ENCODE results near the gene BTN1A1.

DNA sequence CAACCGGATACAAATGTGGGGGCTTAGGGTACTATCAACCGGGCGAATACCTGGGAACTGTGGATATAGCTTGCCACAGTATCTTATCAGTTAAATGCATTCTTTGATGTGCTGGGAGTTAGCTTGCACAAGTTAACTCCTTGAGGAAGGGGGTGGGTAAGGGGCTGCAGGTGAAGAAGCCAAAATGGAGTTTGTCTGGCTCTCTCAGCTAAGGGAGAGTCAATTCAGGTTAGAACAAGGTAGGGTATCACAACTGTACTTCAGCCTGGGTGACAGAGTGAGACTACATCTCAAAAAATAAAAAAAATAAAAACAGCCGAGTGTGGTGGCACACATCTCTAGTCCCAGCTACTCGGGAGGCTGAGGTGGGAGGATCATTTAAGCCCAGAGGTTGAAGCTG, 8.5 kb upstream of the BTN1A1 start:
- TF ChIP-seq POLR2A (IDR thresholded peaks at IDR 0.05) = no peak
- TF ChIP-seq, protein P1, sequence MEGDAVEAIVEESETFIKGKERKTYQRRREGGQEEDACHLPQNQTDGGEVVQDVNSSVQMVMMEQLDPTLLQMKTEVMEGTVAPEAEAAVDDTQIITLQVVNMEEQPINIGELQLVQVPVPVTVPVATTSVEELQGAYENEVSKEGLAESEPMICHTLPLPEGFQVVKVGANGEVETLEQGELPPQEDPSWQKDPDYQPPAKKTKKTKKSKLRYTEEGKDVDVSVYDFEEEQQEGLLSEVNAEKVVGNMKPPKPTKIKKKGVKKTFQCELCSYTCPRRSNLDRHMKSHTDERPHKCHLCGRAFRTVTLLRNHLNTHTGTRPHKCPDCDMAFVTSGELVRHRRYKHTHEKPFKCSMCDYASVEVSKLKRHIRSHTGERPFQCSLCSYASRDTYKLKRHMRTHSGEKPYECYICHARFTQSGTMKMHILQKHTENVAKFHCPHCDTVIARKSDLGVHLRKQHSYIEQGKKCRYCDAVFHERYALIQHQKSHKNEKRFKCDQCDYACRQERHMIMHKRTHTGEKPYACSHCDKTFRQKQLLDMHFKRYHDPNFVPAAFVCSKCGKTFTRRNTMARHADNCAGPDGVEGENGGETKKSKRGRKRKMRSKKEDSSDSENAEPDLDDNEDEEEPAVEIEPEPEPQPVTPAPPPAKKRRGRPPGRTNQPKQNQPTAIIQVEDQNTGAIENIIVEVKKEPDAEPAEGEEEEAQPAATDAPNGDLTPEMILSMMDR (IDR thresholded peaks at IDR 0.05) = no peak

All from prostate gland (tissue), 2 donors.